ENCODE results near the gene HM13. TPM values are rescaled to one million over a fixed set of nuclear protein-coding genes. Genes with fewer than 3 reads are reported as not detected.

Gene HM13
- polyA plus RNA-seq, 2 of the 4 experiments (the other 2 are of a cell fraction), result 164 to 178 TPM

GRCh38 chr20:31523361-31524283, 9.4 kb downstream of the HM13 start:
- ATAC-seq (peak in 1 of 2 experiments; percentile 43; a peak in 2 of 6 replicates), FAIRE-seq (no peak), DNase-seq (ENCODE audit: low read depth in 1 of 2, low spot score in 1 of 2) (no peak)
- Histone ChIP-seq H3K4me2 (no peak overlapping the region), H3K27ac (no peak overlapping the region), H3K4me1 (peaks cover 5% of the 10 kb centered on the region; the same call in 1 of the 3 replicates), H3K4me3 (no peak overlapping the region), H3K9me3 (no peaks in the 10 kb centered on the region)
- ChIA-PET POLR2A (no interaction called here), CTCF (interaction anchor here (1.0 to 1.6 kb wide), 7 partner anchors 9 to 89 kb away, joined by 3 to 9 read pairs (median 4); partner anchors contain the start of gene HM13)
- no peak for TF ChIP-seq FOSL2 (IDR thresholded peaks at IDR 0.05)
- no peak for TF ChIP-seq FOSL2 (CRISPR knock-in tag; IDR thresholded peaks at IDR 0.05)
- no peak for TF ChIP-seq MAZ (IDR thresholded peaks at IDR 0.05; ENCODE audit: borderline replicate concordance, low read depth, low read length)
- no peak for TF ChIP-seq POLR2AphosphoS2 (conservative IDR thresholded peaks at IDR 0.05; ENCODE audit: low read length)
- no peak for TF ChIP-seq BHLHE40 (IDR thresholded peaks at IDR 0.05; ENCODE audit: low read depth, low read length)
- no peak for TF ChIP-seq HEYL (CRISPR knock-in tag; IDR thresholded peaks at IDR 0.05)
- TF ChIP-seq ATOH8 (CRISPR knock-in tag; IDR thresholded peaks at IDR 0.05; ENCODE audit: low read depth), result no peak
- no peak for TF ChIP-seq HOXB13 (CRISPR knock-in tag; IDR thresholded peaks at IDR 0.05; ENCODE audit: low read depth)
- TF ChIP-seq RNF2 (IDR thresholded peaks at IDR 0.05; ENCODE audit: borderline replicate concordance, low read depth), result no peak
- TF ChIP-seq REST (IDR thresholded peaks at IDR 0.05), result no peak
- no peak for TF ChIP-seq PHF8 (IDR thresholded peaks at IDR 0.05; ENCODE audit: borderline replicate concordance, low read depth)
- TF ChIP-seq FOSB (CRISPR knock-in tag; IDR thresholded peaks at IDR 0.05), result no peak
- no peak for TF ChIP-seq GATA3 (IDR thresholded peaks at IDR 0.05; ENCODE audit: borderline replicate concordance)
- no peak for TF ChIP-seq MAFK (IDR thresholded peaks at IDR 0.05; ENCODE audit: partially characterized antibody)
- no peak for TF ChIP-seq CHD4 (IDR thresholded peaks at IDR 0.05; ENCODE audit: borderline replicate concordance)
- no peak for TF ChIP-seq RARB (CRISPR knock-in tag; IDR thresholded peaks at IDR 0.05)
- 92% methylated on average over 8 of the region's 8 CpGs for WGBS (ENCODE audit: missing lambda C conversion rate)

GRCh38 chr20:31527266-31527665, 13.0 kb downstream of the HM13 start:
- WGBS (ENCODE audit: missing lambda C conversion rate), result 93% methylated on average over 6 of the region's 6 CpGs
- TF ChIP-seq CEBPB (IDR thresholded peaks at IDR 0.05) (no peak), CBX8 (IDR thresholded peaks at IDR 0.05) (no peak), FOSB (CRISPR knock-in tag; IDR thresholded peaks at IDR 0.05) (no peak), CHD2 (IDR thresholded peaks at IDR 0.05; ENCODE audit: low read length, partially characterized antibody) (no peak), GATA3 (IDR thresholded peaks at IDR 0.05; ENCODE audit: borderline replicate concordance) (no peak), MAX (IDR thresholded peaks at IDR 0.05) (no peak)
- Histone ChIP-seq H3K4me2 (no peak overlapping the region), H3K9me3 (no peaks in the 10 kb centered on the region), H3K4me3 (no peak overlapping the region), H3K27ac (no peak overlapping the region), H3K4me1 (peaks cover 5% of the 10 kb centered on the region; the same call in 1 of the 3 replicates)
- DNase-seq (ENCODE audit: low read depth in 1 of 2, low spot score in 1 of 2) (no peak), ATAC-seq (no peak), FAIRE-seq (no peak)
- CTCF ChIA-PET, result interaction anchor here (0.7 to 1.2 kb wide), 2 partner anchors 34 to 133 kb away, joined by 3 to 5 read pairs; no protein-coding TSS in a partner anchor
- POLR2A ChIA-PET, result no interaction called here

Measured in A549 (cell line).